ENCODE measurements around the gene UHRF1. TPM values are rescaled to one million over a fixed set of nuclear protein-coding genes. Genes with fewer than 3 reads are reported as not detected.

The UHRF1 gene
- total RNA-seq, 4 donors from 2014 or later = 1.7 to 7.2 (median 3.0) TPM

DNA sequence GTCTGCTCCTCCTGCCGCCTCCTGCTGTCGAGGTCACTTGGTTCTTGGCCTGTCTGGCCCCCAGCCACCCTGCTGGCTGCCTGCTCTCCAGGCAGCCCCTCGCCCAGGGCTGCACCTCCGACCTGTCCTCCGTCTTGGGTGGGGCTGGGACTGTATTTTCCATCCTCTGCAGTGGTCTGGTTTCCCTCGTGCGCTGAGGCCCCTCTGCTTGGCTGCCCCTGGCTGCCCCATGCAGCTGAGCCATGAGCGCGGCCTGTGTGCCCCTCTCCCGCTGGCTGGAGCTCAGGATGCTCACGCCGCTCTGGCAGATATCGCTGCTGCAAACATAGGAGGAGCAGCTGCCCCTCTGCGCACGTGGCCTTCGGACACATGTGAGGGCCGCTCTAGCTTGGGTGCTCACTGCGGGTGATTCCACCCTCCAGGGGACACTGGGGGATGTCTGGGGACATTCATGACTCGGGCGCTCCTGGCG lies 14.0 kb downstream of the UHRF1 start:
- 90 to 91% methylated on average over 16 to 21 of the region's 21 CpGs for WGBS, 2 donors
- H3K9me3 ChIP-seq = no peaks in the 10 kb centered on the region
- TF ChIP-seq, protein P1, sequence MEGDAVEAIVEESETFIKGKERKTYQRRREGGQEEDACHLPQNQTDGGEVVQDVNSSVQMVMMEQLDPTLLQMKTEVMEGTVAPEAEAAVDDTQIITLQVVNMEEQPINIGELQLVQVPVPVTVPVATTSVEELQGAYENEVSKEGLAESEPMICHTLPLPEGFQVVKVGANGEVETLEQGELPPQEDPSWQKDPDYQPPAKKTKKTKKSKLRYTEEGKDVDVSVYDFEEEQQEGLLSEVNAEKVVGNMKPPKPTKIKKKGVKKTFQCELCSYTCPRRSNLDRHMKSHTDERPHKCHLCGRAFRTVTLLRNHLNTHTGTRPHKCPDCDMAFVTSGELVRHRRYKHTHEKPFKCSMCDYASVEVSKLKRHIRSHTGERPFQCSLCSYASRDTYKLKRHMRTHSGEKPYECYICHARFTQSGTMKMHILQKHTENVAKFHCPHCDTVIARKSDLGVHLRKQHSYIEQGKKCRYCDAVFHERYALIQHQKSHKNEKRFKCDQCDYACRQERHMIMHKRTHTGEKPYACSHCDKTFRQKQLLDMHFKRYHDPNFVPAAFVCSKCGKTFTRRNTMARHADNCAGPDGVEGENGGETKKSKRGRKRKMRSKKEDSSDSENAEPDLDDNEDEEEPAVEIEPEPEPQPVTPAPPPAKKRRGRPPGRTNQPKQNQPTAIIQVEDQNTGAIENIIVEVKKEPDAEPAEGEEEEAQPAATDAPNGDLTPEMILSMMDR (IDR thresholded peaks at IDR 0.05) = no peak
- no peak for TF ChIP-seq POLR2A (IDR thresholded peaks at IDR 0.05)
- TF ChIP-seq EP300 (IDR thresholded peaks at IDR 0.05) = no peak
- DNase-seq (ENCODE audit: low spot score in 2 of 2) = no peak
- H3K4me1 ChIP-seq = no peaks in the 10 kb centered on the region
- no peak overlapping the region for H3K27ac ChIP-seq
- H3K27me3 ChIP-seq = no peaks in the 10 kb centered on the region
- H3K36me3 ChIP-seq = no peaks in the 10 kb centered on the region
- H3K4me3 ChIP-seq = no peak overlapping the region

DNA sequence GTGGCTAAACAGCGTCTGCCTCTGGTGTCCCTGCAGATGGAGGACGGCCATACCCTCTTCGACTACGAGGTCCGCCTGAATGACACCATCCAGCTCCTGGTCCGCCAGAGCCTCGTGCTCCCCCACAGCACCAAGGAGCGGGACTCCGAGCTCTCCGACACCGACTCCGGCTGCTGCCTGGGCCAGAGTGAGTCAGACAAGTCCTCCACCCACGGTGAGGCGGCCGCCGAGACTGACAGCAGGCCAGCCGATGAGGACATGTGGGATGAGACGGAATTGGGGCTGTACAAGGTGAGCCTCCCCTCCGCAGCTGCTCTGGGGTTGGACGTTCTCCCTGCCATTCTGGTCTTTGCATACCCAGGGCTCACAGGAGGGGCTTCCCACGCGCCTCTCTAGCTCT lies 19.9 kb downstream of the UHRF1 start:
- H3K27me3 ChIP-seq = no peaks in the 10 kb centered on the region
- no peaks in the 10 kb centered on the region for H3K36me3 ChIP-seq
- H3K9me3 ChIP-seq = no peaks in the 10 kb centered on the region
- H3K4me1 ChIP-seq = no peaks in the 10 kb centered on the region
- no peak overlapping the region for H3K27ac ChIP-seq
- no peak for DNase-seq (ENCODE audit: low spot score in 2 of 2)
- 74 to 91% methylated on average over 20 to 22 of the region's 22 CpGs for WGBS, 2 donors
- no peak for TF ChIP-seq POLR2A (IDR thresholded peaks at IDR 0.05)
- TF ChIP-seq, protein P1 (IDR thresholded peaks at IDR 0.05) = no peak
- no peak for TF ChIP-seq EP300 (IDR thresholded peaks at IDR 0.05)
- H3K4me3 ChIP-seq = no peak overlapping the region

DNA sequence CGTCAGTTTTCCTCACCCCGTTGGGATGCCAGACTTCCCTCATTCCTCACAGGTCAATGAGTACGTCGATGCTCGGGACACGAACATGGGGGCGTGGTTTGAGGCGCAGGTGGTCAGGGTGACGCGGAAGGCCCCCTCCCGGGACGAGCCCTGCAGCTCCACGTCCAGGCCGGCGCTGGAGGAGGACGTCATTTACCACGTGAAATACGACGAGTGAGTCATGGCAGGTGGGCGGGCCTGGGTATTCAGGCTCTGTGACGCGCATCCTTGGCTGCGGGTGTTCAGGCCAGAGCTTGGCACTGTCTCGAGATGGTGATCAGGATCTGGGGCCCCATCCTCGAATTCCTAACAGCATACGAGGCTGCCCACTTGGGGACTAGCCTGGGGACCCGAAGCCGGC lies 21.4 kb downstream of the UHRF1 start:
- H3K27ac ChIP-seq = no peak overlapping the region
- H3K36me3 ChIP-seq = no peaks in the 10 kb centered on the region
- WGBS, 2 donors = 83 to 89% methylated on average over 28 of the region's 28 CpGs
- H3K4me1 ChIP-seq = no peaks in the 10 kb centered on the region
- no peak for DNase-seq (ENCODE audit: low spot score in 2 of 2)
- no peaks in the 10 kb centered on the region for H3K27me3 ChIP-seq
- no peaks in the 10 kb centered on the region for H3K9me3 ChIP-seq
- no peak overlapping the region for H3K4me3 ChIP-seq
- TF ChIP-seq POLR2A (IDR thresholded peaks at IDR 0.05) = no peak
- TF ChIP-seq EP300 (IDR thresholded peaks at IDR 0.05) = no peak
- TF ChIP-seq, protein P1 (IDR thresholded peaks at IDR 0.05) = no peak

DNA sequence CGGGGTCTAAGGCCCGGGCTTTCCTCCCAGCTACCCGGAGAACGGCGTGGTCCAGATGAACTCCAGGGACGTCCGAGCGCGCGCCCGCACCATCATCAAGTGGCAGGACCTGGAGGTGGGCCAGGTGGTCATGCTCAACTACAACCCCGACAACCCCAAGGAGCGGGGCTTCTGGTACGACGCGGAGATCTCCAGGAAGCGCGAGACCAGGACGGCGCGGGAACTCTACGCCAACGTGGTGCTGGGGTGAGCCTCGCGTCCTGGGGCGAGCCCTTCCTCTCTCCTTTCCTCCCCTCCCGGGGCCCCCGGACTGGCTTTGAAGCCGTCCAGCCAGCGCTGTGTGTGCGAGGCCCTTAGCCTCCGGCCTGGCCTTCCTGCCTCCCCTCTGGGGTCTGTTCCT lies 23.4 kb downstream of the UHRF1 start:
- Histone ChIP-seq H3K27ac (peak overlapping the region in 1 of 4 donors; percentile 53), H3K4me1 (no peaks in the 10 kb centered on the region), H3K27me3 (no peaks in the 10 kb centered on the region), H3K4me3 (no peak overlapping the region), H3K9me3 (no peaks in the 10 kb centered on the region), H3K36me3 (no peaks in the 10 kb centered on the region)
- TF ChIP-seq EP300 (IDR thresholded peaks at IDR 0.05) (no peak), POLR2A (IDR thresholded peaks at IDR 0.05) (no peak)
- TF ChIP-seq, protein P1 (IDR thresholded peaks at IDR 0.05) = no peak
- DNase-seq (ENCODE audit: low spot score in 2 of 2) = no peak
- 95 to 96% methylated on average over 32 of the region's 32 CpGs for WGBS, 2 donors

DNA sequence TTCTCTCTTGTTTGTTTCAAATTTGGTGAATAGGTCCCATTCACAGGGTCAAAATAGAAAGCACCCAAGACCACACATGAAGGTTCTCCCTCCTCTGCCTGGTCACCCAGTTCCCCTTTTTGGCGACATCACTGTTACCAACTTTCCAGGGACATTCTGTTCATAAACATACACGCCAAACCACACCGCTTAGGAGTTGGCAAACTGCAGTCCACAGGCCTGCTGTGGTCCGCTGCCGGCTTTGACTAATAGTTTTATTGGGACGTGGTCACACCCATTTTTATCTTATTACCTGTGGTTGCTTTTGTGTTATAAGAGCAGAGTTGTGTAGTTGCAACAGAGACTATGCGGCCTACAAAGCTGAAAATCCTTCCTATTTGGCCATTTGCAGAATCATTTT lies 24.2 kb downstream of the UHRF1 start:
- peak; percentile 40 to 49 for DNase-seq (ENCODE audit: low spot score in 2 of 2)
- WGBS, 2 donors = 55 to 78% methylated on average over 7 of the region's 7 CpGs
- no peaks in the 10 kb centered on the region for H3K27me3 ChIP-seq
- H3K4me3 ChIP-seq = no peak overlapping the region
- H3K27ac ChIP-seq = peak overlapping the region in 1 of 4 donors; percentile 53
- no peaks in the 10 kb centered on the region for H3K36me3 ChIP-seq
- TF ChIP-seq, protein P1 (IDR thresholded peaks at IDR 0.05) = no peak
- TF ChIP-seq EP300 (IDR thresholded peaks at IDR 0.05) = peak; percentile 20 to 76
- no peaks in the 10 kb centered on the region for H3K9me3 ChIP-seq
- no peaks in the 10 kb centered on the region for H3K4me1 ChIP-seq
